Stimulated activated CD8-positive, alpha-beta memory T cell treated with anti-CD3 and anti-CD28 coated beads, Interleukin-7, amount 100 ng/mL, for 48 hours (primary cell): ENCODE results near the gene SLC31A1.

ENCODE experiments used
- DNase-seq, 2 donors: peaks; one replicate each; pipeline ENCODE4 v3.0.0-alpha.2; 2020; ENCODE audit warnings: low read depth in 1 of 2; ENCODE audit errors: extremely low read depth in 1 of 2

Gene SLC31A1

DNA sequence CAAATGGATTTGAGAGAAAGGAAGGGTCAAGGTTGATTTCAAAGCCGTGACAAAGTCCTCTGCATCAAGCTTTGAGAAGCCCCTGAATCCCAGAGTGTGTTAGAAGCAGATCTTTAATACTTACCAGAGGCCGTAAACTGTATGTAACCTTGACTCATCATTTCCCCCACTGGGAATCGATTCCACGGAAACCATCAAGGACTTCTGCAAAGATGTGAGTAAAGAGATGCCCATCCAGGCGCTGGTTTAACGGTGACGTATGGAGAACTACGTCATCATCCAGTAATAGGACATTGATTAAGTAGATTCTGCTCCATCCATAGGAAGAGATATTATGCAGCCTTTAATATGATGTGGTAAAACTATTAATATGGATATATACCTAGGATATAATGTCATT is 80.2 kb downstream of the SLC31A1 start:
- DNase-seq: no peak

DNA sequence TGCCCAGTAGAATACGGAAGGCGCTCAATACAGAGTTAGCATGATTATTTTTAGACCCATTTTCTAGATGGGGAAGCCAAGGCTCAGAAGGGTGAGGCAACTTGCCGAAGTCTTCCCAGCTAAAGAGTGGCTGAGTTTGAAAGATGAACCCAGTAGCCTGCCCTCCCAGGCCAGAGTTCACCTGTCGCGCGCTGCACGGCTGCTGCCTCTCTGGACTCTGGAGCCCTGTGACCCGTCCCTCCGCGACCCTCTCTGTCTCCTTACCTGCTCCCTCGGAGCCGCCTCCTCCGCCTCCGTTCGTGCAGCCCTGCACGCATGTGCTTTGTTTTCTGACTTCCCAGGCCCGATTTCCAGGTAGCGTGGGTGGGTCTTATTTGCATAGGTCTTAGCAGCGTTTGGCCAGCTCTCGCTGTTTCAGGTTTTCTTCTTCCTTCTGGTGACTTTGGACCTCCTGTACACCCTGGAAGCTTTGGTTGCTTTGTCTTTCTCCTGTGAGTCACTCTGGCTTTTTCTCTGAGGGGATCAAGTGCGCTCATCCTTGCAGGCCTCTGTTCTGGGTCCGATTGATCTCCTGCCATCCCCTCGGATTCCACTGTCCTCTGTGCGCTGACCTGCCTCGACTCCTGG is 81.6 kb downstream of the SLC31A1 start, which contains the start of gene RNF183:
Gene RNF183 (minus strand): TSS at position 585 of the 627 bp plus-strand sequence. CDS start 5,192 bp downstream, outside the sequence.
- no peak for DNase-seq

DNA sequence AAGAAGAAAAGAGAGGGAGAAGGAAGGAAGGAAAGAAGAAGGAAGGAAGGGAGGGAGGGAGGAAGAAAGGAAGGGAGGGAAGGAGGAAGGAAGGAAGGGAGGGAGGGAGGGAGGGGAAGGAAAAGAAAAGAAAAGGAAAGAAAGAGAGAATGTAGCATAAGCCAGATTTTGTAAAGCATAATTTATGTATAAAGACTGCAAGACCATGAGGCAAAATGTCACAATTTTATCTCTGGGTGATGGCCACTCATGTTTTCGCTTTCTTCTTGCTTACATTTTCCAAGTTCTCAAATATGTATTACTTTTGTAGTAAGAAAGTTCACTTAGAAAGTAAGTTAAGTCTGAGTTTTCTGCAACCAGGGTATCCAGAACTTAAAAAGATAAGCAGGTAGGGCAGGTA is 85.2 kb downstream of the SLC31A1 start:
- no peak for DNase-seq

DNA sequence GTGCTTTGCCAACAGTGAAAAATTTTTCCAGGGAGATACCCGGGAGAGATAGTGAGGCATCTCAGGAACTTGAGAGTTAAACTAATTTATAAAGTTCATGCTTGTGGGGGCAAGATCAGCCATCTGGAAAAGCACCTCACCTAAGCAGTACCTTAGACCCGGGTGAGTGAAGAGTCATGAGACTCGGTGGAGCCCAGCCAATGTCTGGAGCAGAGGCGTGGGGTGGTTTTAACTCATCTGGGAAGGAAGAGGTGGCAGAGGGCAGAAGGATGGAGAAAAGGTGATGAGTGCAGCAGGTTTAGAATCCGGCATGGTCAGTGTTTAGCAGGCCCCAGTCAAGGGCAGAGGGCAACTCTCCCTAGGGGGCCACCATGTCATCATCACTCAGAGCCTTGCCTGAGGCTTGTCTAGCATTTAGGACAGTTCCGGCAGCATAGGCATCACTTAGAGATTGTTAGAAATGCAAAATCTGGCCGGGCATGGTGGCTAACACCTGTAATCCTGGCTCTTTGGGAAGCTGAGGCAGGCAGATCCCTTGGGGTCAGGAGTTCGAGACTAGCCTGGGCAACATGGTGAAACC is 86.1 kb downstream of the SLC31A1 start:
- DNase-seq: no peak

DNA sequence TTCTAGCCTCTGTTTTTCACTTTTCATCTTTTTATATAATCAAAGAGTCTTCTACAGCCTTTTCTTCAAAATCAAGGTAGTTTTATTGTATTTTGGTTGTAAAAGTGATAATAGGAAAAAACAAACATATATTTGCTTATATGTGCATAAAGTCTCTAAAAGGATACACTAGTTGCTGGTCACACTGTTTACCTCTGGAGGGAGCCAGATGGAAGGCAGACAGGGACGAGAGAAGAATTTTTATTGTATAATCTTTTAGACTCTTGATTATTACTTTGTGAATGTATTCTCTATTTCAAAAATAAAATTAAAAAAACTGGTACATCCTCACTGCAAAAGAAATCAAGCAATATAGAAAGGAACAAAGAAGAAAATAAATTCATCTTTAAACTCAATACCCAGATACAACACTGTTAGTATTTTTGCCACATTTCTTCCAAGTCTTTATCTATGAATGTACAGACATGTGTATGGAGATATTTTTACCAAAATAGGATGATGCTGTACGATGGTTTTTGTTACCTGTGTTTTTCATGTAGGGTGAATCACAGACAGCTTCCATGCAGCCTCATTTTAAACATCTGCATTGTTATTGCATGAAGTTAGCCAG is 88.0 kb downstream of the SLC31A1 start:
- peak in 1 of 2 donors; percentile 5 for DNase-seq

DNA sequence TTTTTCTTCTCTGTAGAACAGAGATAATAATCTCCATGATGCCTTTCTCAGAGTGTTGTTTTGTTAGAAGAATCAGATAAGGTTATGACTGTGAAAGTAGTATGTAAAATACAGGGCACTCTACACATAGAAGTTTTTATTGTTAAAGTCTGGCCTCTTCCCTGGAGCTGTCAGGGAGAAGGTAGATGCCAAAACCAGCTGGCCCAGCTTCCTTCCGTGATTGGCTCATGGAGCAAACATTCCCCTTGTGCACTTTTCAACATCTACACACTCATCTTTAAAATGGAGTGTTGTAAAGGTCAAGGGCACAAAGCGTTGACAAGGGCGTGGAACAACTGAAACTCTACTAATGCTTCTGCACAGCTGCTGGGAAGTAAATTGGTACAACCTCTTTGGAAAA is 89.2 kb downstream of the SLC31A1 start:
- DNase-seq: no peak

DNA sequence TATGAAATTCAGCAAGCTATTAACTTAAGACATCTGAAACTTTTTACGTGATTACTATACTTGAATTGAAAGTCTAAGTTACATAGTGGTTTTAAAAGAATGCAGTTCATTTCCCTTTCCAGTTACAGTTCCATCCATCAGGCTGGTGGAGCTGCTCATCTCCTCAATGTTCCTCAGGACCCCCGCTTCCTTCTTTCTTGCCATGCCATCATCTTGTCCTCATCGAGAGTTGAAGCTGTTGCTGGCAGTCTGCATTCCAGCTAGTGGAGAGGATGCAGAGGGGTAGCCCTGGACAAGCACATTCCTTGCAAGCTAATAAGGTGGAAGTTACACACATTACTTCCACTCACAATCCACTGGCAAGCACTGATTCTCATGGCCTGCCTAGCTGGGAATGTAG is 90.6 kb downstream of the SLC31A1 start:
- DNase-seq: no peak

DNA sequence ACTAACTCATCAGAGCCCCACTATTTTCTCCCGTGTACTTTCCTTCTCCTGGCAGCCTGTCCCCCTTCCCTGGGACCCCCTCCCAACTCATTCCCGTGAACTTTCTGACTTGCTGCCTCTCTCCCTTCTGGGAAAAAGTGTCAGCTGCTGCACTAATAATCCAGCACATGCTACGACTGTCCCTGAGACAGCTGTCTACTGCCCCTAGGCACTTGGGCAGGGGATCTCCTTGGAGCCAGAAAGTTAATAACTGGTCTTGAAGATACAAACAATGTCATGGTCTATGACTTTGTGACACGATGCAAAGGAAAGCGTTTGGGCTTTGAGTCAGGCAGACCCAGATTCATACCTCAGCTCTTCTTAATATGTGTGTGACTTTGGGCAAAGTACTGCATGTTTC is 91.9 kb downstream of the SLC31A1 start:
- no peak for DNase-seq
